ENCODE data around the gene COG2. TPM values are rescaled to one million over a fixed set of nuclear protein-coding genes. Genes with fewer than 3 reads are reported as not detected.

COG2 gene
- total and polyA plus RNA-seq, 2 of the 13 experiments (the other 11 are each of a cell fraction or from before 2014, with no cell fraction given) = 16.8 to 36.3 TPM

DNA sequence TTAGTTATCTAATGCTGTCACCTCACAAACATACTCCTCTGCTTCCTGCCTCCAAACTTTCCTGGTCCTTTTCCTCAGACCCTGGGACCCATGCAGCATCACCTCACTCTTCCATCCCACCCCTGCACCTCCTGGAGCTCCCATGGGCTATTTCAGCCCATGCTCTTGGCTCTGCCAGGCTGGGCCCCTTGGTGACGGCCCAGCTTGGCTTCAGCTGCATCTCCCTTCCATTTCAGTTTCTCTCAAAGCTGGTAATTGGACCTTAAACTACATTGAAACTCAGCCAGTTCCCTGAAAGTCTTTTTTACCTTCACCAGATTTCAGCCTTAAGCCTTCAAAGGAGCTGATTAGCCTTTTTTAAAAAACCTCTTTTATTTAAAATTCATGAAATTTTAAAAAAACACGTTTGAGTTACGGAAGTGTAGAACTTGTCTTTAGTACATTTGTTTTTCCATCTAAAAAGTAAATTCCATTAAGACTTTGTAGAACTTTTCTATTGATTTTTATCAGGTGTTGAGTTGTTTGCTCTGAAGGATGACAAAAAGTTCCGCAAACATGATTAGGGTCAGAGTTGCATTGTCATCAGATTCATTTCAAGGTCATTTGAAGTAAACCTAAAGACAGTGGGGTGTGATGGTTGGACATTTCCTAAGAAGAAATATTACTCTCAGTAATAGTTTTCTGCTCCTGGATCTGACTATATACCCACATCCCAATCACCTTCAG lies 38.2 kb downstream of the COG2 start (continued):
- peak; percentile 48; the same call in 1 of the 2 replicates for TF ChIP-seq ZNF609 (CRISPR knock-in tag; IDR thresholded peaks at IDR 0.05; ENCODE audit: borderline replicate concordance)
- peak; percentile 33; the same call in 1 of the 2 replicates for TF ChIP-seq AHDC1 (CRISPR knock-in tag; IDR thresholded peaks at IDR 0.05; ENCODE audit: borderline replicate concordance)
- no peak for TF ChIP-seq EED (CRISPR knock-in tag; IDR thresholded peaks at IDR 0.05)
- TF ChIP-seq RERE (CRISPR knock-in tag; IDR thresholded peaks at IDR 0.05; ENCODE audit: low read depth) = 0 out of 2 replicates have a peak, but pooled peaks have one; percentile 23
- TF ChIP-seq, protein P1, sequence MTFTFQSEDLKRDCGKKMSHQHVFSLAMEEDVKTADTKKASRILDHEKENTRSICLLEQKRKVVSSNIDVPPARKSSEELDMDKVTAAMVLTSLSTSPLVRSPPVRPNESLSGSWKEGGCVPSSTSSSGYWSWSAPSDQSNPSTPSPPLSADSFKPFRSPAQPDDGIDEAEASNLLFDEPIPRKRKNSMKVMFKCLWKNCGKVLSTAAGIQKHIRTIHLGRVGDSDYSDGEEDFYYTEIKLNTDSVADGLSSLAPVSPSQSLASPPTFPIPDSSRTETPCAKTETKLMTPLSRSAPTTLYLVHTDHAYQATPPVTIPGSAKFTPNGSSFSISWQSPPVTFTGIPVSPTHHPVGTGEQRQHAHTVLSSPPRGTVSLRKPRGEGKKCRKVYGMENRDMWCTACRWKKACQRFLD (CRISPR knock-in tag; IDR thresholded peaks at IDR 0.05; ENCODE audit: borderline replicate concordance) = no peak
- 0 out of 2 replicates have a peak, but pooled peaks have one; percentile 10 for TF ChIP-seq GATAD1 (CRISPR knock-in tag; IDR thresholded peaks at IDR 0.05)
- TF ChIP-seq ZSCAN9 (CRISPR knock-in tag; IDR thresholded peaks at IDR 0.05; ENCODE audit: borderline replicate concordance) = peak; percentile 52; the same call in 1 of the 2 replicates
